Endothelial cell of umbilical vein (primary cell): ENCODE measurements around the gene POU2AF3. TPM values are rescaled to one million over a fixed set of nuclear protein-coding genes. Genes with fewer than 3 reads are reported as not detected.

Experiments
- BruUV-seq: library from RNA; stranded (reverse); fragments of 400-500 nt; replicated peaks from 2 replicates; lab custom pipeline; 2021; lab: Mats Ljungman, UMichigan
- CTCF ChIA-PET: fragments of 300-600, 350-600 bp; sonication (Branson Sonifier 250); formaldehyde crosslinking; loops from one replicate; lab custom pipeline; 2021; ENCODE audit warnings: antibody characterized with exemption, inconsistent platforms; lab: Charles Lee
- POLR2A ChIA-PET: fragments of 300-600, 350-600 bp; sonication (Branson Sonifier 250); formaldehyde crosslinking; loops from one replicate; lab custom pipeline; 2021; ENCODE audit warnings: antibody characterized with exemption, inconsistent platforms; lab: Charles Lee
- DNase-seq: peaks from one replicate; pipeline ENCODE4 v3.0.0-alpha.2; 2011; ENCODE audit warnings: low read depth, low spot score
- FAIRE-seq: peaks from 2 replicates; lab custom pipeline; 2011; peaks lifted over from hg19 to GRCh38; lab: Jason Lieb, UNC
- H2AFZ ChIP-seq: 2 replicates; pipeline ENCODE4 v1.6.0; 2012; ENCODE audit warnings: low read depth, low read length, control low read depth, inconsistent platforms
- H3K27ac ChIP-seq: 2 replicates; pipeline ENCODE4 v1.5.1; 2011; ENCODE audit warnings: low read depth, mild to moderate bottlenecking, control low read depth, low read length, moderate library complexity; ENCODE audit not compliant: insufficient read depth
- H3K27me3 ChIP-seq, 2 experiments: 2 replicates each; pipeline versions ENCODE4 v1.6.0 to v1.6.1; 2011; ENCODE audit warnings: low read length in 2 of 2, mixed read lengths in 1 of 2; ENCODE audit not compliant: control insufficient read depth in 2 of 2, insufficient read depth in 2 of 2
- H3K36me3 ChIP-seq, 2 experiments: 2 replicates in 1 of 2; 3 replicates in 1 of 2; pipeline ENCODE4 v1.5.1; 2011; ENCODE audit warnings: low read length in 2 of 2, mild to moderate bottlenecking in 1 of 2, moderate library complexity in 1 of 2; ENCODE audit not compliant: control insufficient read depth in 2 of 2, insufficient read depth in 2 of 2; ENCODE audit errors: extremely low read depth in 1 of 2
- H3K4me1 ChIP-seq: 3 replicates; pipeline ENCODE4 v1.5.1; 2011; ENCODE audit warnings: mild to moderate bottlenecking, low read length; ENCODE audit not compliant: control insufficient read depth, insufficient read depth; ENCODE audit errors: extremely low read depth
- H3K4me2 ChIP-seq: 2 replicates; pipeline ENCODE4 v1.6.1; 2011; ENCODE audit warnings: low read length, control low read depth, mixed read lengths; ENCODE audit not compliant: insufficient read depth
- H3K4me3 ChIP-seq, 3 experiments: fragments of 200-600 bp in 1 of 3; sonication (generic), shearing (Covaris generic) in 1 of 3; replicated peaks in 1 of 3; 2 replicates each; pipeline ENCODE4 v1.5.1; 2011 to 2016; ENCODE audit warnings: control low read depth in 3 of 3, low read length in 3 of 3, mild to moderate bottlenecking in 2 of 3, inconsistent platforms in 1 of 3, low read depth in 1 of 3, moderate library complexity in 1 of 3; ENCODE audit not compliant: insufficient read depth in 1 of 3
- H3K79me2 ChIP-seq: 2 replicates; pipeline ENCODE4 v1.6.0; 2012; ENCODE audit warnings: low read length, inconsistent platforms; ENCODE audit not compliant: control insufficient read depth, insufficient read depth
- H3K9ac ChIP-seq: replicated peaks from 2 replicates; pipeline ENCODE3; 2011; ENCODE audit warnings: low read length, control low read depth; ENCODE audit not compliant: insufficient read depth; ENCODE audit errors: extremely low read depth
- H3K9me1 ChIP-seq: replicated peaks from 3 replicates; pipeline ENCODE4 v1.6.0; 2011; ENCODE audit warnings: mild to moderate bottlenecking, low read length; ENCODE audit not compliant: control insufficient read depth, insufficient read depth; ENCODE audit errors: extremely low read depth
- H3K9me3 ChIP-seq: replicated peaks from 2 replicates; pipeline ENCODE4 v1.5.1; 2012; ENCODE audit warnings: low read length, inconsistent platforms; ENCODE audit not compliant: control insufficient read depth, insufficient read depth
- H4K20me1 ChIP-seq: replicated peaks from 2 replicates; pipeline ENCODE3; 2011; ENCODE audit warnings: mild to moderate bottlenecking, low read length; ENCODE audit not compliant: control insufficient read depth, insufficient read depth; ENCODE audit errors: extremely low read depth
- EZH2 ChIP-seq: IDR thresholded peaks from 2 replicates; pipeline ENCODE4 v1.6.1; 2012; ENCODE audit warnings: borderline replicate concordance, low read depth, mild to moderate bottlenecking, moderate library complexity, low read length, inconsistent platforms; ENCODE audit not compliant: severe bottlenecking
- FOS ChIP-seq: IDR thresholded peaks from 2 replicates; pipeline ENCODE4 v1.6.1; 2011; ENCODE audit warnings: mild to moderate bottlenecking, low read length, moderate library complexity, borderline replicate concordance; ENCODE audit not compliant: insufficient read depth
- GATA2 ChIP-seq: IDR thresholded peaks from 2 replicates; pipeline ENCODE4 v1.7.0; 2011; ENCODE audit warnings: low read depth, mild to moderate bottlenecking, moderate library complexity, mixed read lengths, low read length; ENCODE audit not compliant: insufficient read length, insufficient read depth
- JUN ChIP-seq: IDR thresholded peaks from 2 replicates; pipeline ENCODE4 v1.6.1; 2011; ENCODE audit warnings: borderline replicate concordance, low read depth; ENCODE audit not compliant: insufficient read length, insufficient read depth
- MAX ChIP-seq: IDR thresholded peaks from 2 replicates; pipeline ENCODE4 v1.6.1; 2011; ENCODE audit not compliant: insufficient read depth, insufficient read length
- MYC ChIP-seq: IDR thresholded peaks from one replicate; pipeline ENCODE4 v1.6.1; 2011; ENCODE audit warnings: mild to moderate bottlenecking, low read depth, low read length
- POLR2A ChIP-seq: IDR thresholded peaks from 2 replicates; pipeline ENCODE4 v1.6.1; 2012; ENCODE audit warnings: low read depth, mild to moderate bottlenecking, control low read depth, low read length
- POLR2AphosphoS5 ChIP-seq: IDR thresholded peaks from 2 replicates; pipeline ENCODE4 v1.6.1; 2012; ENCODE audit warnings: low read depth, mild to moderate bottlenecking, control low read depth, low read length, moderate library complexity; ENCODE audit not compliant: insufficient read depth
- dilution Hi-C: fragments of 300-500 bp; cut with MboI; formaldehyde crosslinking; loops from one replicate; pipeline ENCODE4 v1.15.0; 2019; ENCODE audit warnings: low sequenced_read_pairs; ENCODE audit not compliant: extremely low pct_ligation_motif_present
- intact Hi-C: fragments of 100-400 bp; cut with micrococcal nuclease; formaldehyde crosslinking; loops from one replicate; pipeline ENCODE4 v1.10.0; 2022
- polyA plus RNA-seq, 4 experiments: library from polyadenylated mRNA; depleted of rRNA in 3 of 4; stranded (reverse) in 3 of 4; unstranded in 1 of 4; fragments of >200 nt; gene quantifications; 2 replicates each; pipeline versions ENCODE4 v1.2.1 to v1.2.3, GENCODE V29; 2011 to 2012; ENCODE audit warnings: missing spikeins in 1 of 4
- total RNA-seq: library from RNA; stranded (reverse); gene quantifications from 2 replicates; pipeline ENCODE4 v1.2.3, GENCODE V29; 2021
- TF ChIP-seq, protein P1 (sequence below), 2 donors: IDR thresholded peaks; 1 replicate in 1 of 2; 2 replicates in 1 of 2; pipeline ENCODE4 v1.5.1; 2011; ENCODE audit warnings: low read length in 2 of 2, mild to moderate bottlenecking in 2 of 2, moderate library complexity in 2 of 2, control low read depth in 1 of 2, inconsistent platforms in 1 of 2, low read depth in 1 of 2; ENCODE audit not compliant: insufficient read depth in 1 of 2; ENCODE audit errors: extremely low read depth in 1 of 2

The POU2AF3 gene
- total and polyA plus RNA-seq, 2 donors (not counting 3 experiments of a cell fraction or from before 2014, with no cell fraction given): not detected

- TF ChIP-seq MYC: no peak
- TF ChIP-seq GATA2: no peak
- no peak for TF ChIP-seq FOS
- TF ChIP-seq JUN: no peak
- no peak for TF ChIP-seq MAX
- TF ChIP-seq, protein P1, sequence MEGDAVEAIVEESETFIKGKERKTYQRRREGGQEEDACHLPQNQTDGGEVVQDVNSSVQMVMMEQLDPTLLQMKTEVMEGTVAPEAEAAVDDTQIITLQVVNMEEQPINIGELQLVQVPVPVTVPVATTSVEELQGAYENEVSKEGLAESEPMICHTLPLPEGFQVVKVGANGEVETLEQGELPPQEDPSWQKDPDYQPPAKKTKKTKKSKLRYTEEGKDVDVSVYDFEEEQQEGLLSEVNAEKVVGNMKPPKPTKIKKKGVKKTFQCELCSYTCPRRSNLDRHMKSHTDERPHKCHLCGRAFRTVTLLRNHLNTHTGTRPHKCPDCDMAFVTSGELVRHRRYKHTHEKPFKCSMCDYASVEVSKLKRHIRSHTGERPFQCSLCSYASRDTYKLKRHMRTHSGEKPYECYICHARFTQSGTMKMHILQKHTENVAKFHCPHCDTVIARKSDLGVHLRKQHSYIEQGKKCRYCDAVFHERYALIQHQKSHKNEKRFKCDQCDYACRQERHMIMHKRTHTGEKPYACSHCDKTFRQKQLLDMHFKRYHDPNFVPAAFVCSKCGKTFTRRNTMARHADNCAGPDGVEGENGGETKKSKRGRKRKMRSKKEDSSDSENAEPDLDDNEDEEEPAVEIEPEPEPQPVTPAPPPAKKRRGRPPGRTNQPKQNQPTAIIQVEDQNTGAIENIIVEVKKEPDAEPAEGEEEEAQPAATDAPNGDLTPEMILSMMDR (IDR thresholded peaks at IDR 0.05; ENCODE audit: extremely low read depth in 1 of 2, insufficient read depth in 1 of 2, low read depth in 1 of 2, low read length in 2 of 2): no peak
- H3K79me2 ChIP-seq: no peaks in the 10 kb centered on the region
- BruUV-seq: no TSS peak
- H3K36me3 ChIP-seq: no peaks in the 10 kb centered on the region
- POLR2A ChIA-PET: no interaction called here
- DNase-seq: no peak
- dilution Hi-C loops: no loop called here
- H3K4me2 ChIP-seq: no peak overlapping the region
- H3K9me3 ChIP-seq: no peaks in the 10 kb centered on the region
- no peak overlapping the region for H3K4me3 ChIP-seq
- no peak overlapping the region for H3K9ac ChIP-seq
- no peak overlapping the region for H3K27ac ChIP-seq
- H3K9me1 ChIP-seq: no peaks in the 10 kb centered on the region
- CTCF ChIA-PET: no interaction called here
- FAIRE-seq: no peak
- no peak overlapping the region for H2AFZ ChIP-seq
- H3K4me1 ChIP-seq: no peaks in the 10 kb centered on the region
- H4K20me1 ChIP-seq: no peaks in the 10 kb centered on the region
- H3K27me3 ChIP-seq: peaks cover 0 to 3% of the 10 kb centered on the region in 2 experiments
- intact Hi-C loops: no loop called here
These were observed 45.2 kb upstream of the POU2AF3 start for GRCh38 chr11:111253131-111253530.

DNA sequence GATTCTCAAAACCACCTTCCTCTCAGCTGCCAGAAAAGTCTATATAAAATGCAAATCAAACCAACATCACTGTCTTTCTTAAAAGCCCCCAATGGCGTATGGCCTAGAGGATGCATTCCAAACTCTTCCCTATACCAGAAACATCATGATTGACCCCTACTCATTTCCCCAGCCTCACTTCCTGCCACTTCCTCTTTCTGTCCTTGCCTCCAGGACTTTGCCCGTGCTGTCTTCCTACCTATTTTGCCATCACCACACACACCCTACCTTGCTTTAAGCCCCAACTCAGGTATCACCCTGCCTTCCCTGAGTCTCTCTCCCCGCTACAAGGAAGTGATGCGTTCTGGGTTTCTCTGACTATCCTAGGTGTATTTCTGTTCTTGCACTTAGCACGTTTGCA lies 44.7 kb upstream of the POU2AF3 start:
- H3K79me2 ChIP-seq: no peaks in the 10 kb centered on the region
- H3K4me3 ChIP-seq: no peak overlapping the region
- CTCF ChIA-PET: no interaction called here
- no peaks in the 10 kb centered on the region for H3K9me3 ChIP-seq
- TF ChIP-seq FOS: no peak
- TF ChIP-seq GATA2: no peak
- no peak for TF ChIP-seq POLR2AphosphoS5
- TF ChIP-seq POLR2A: no peak
- TF ChIP-seq EZH2: no peak
- no peak for TF ChIP-seq JUN
- TF ChIP-seq, protein P1 (IDR thresholded peaks at IDR 0.05; ENCODE audit: extremely low read depth in 1 of 2, insufficient read depth in 1 of 2, low read depth in 1 of 2, low read length in 2 of 2): no peak
- TF ChIP-seq MAX: no peak
- no peak for TF ChIP-seq MYC
- intact Hi-C loops (no loop called here), dilution Hi-C loops (no loop called here)
- no TSS peak for BruUV-seq
- POLR2A ChIA-PET: no interaction called here
- H3K4me2 ChIP-seq: no peak overlapping the region
- no peak overlapping the region for H3K27ac ChIP-seq
- no peak overlapping the region for H2AFZ ChIP-seq
- no peak overlapping the region for H3K9ac ChIP-seq
- no peaks in the 10 kb centered on the region for H3K36me3 ChIP-seq
- peaks cover 0 to 3% of the 10 kb centered on the region in 2 experiments for H3K27me3 ChIP-seq
- DNase-seq: no peak
- H4K20me1 ChIP-seq: no peaks in the 10 kb centered on the region
- no peak for FAIRE-seq
- no peaks in the 10 kb centered on the region for H3K4me1 ChIP-seq
- no peaks in the 10 kb centered on the region for H3K9me1 ChIP-seq
